Measurements from ENCODE around the gene EPHA7. TPM values are rescaled to one million over a fixed set of nuclear protein-coding genes. Genes with fewer than 3 reads are reported as not detected.

EPHA7 gene
- total RNA-seq, 2 donors from 2014 or later = 0.26 to 0.33 TPM

DNA sequence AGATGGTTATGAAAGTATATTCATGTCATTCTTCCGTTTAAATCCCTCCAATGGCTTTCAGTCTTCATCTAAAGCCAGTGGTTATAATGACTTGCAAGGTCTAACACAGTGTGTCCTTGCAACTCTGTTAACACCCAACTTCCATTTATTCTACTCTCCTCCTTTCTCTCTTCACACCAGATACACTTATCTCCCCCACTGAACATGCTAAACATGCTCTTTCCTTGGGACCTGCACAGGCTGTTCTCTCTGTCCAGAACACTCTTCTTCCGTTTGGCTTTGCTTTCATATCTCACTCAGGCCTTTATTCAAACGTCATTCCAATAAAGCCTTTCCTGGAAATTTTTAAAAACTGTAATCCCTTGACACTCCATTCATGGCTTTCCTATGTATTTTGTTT lies 91.5 kb downstream of the EPHA7 start:
- H3K9me3 ChIP-seq = no peaks in the 10 kb centered on the region
- intact Hi-C loops (cut with DNase I) = no loop called here

GRCh38 chr6:93325761-93326160 lies 93.6 kb downstream of the EPHA7 start:
- H3K27me3 ChIP-seq = no peaks in the 10 kb centered on the region
- WGBS, 2 donors = 85 to 92% methylated on average over 3 of the region's 3 CpGs
- no peaks in the 10 kb centered on the region for H3K4me1 ChIP-seq
- ATAC-seq = no peak
- no peak overlapping the region for H3K27ac ChIP-seq
- no peak overlapping the region for H3K4me3 ChIP-seq
- intact Hi-C loops (cut with DNase I) = no loop called here
- no peaks in the 10 kb centered on the region for H3K9me3 ChIP-seq
- DNase-seq = no peak
- TF ChIP-seq, protein P1, sequence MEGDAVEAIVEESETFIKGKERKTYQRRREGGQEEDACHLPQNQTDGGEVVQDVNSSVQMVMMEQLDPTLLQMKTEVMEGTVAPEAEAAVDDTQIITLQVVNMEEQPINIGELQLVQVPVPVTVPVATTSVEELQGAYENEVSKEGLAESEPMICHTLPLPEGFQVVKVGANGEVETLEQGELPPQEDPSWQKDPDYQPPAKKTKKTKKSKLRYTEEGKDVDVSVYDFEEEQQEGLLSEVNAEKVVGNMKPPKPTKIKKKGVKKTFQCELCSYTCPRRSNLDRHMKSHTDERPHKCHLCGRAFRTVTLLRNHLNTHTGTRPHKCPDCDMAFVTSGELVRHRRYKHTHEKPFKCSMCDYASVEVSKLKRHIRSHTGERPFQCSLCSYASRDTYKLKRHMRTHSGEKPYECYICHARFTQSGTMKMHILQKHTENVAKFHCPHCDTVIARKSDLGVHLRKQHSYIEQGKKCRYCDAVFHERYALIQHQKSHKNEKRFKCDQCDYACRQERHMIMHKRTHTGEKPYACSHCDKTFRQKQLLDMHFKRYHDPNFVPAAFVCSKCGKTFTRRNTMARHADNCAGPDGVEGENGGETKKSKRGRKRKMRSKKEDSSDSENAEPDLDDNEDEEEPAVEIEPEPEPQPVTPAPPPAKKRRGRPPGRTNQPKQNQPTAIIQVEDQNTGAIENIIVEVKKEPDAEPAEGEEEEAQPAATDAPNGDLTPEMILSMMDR (IDR thresholded peaks at IDR 0.05) = no peak
- TF ChIP-seq POLR2A (IDR thresholded peaks at IDR 0.05) = no peak
- no peaks in the 10 kb centered on the region for H3K36me3 ChIP-seq (replicated peaks in 1 of 2; ENCODE audit: insufficient read depth in 1 of 2, low read depth in 2 of 2)

More for the DNA sequence above, 91.5 kb downstream of the EPHA7 start:
- DNase-seq (no peak), ATAC-seq (no peak)
- Histone ChIP-seq H3K4me3 (no peak overlapping the region), H3K27ac (no peak overlapping the region), H3K36me3 (replicated peaks in 1 of 2; ENCODE audit: insufficient read depth in 1 of 2, low read depth in 2 of 2) (no peaks in the 10 kb centered on the region), H3K4me1 (no peaks in the 10 kb centered on the region), H3K27me3 (no peaks in the 10 kb centered on the region)
- no peak for TF ChIP-seq POLR2A (IDR thresholded peaks at IDR 0.05)
- TF ChIP-seq, protein P1 (IDR thresholded peaks at IDR 0.05) = no peak
- 52 to 71% methylated on average over 3 of the region's 3 CpGs for WGBS, 2 donors

- H3K4me1 ChIP-seq = no peaks in the 10 kb centered on the region
- WGBS, 2 donors = 73 to 77% methylated on average over 1 of the region's 1 CpG
These were observed 95.7 kb downstream of the EPHA7 start for GRCh38 chr6:93323630-93324029.

DNA sequence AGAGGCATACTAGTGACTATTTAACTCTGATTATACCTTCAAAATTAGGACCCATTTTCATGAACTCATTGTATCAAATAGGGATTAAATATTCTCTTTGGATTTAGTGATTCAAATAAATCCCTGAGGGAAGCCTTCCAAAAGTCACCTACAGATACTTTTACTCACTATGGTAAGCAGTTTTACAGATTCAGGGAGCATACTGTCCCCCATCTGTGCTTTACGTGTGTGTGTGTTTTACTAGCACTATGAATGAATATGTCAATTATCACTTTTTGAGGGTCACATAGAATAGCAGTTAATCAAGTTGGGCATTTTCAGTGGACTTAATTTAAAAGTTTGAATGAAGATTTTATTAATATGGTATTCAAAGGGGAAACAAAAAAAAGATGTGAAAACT lies 96.7 kb downstream of the EPHA7 start:
- Histone ChIP-seq H3K36me3 (replicated peaks in 1 of 2; ENCODE audit: insufficient read depth in 1 of 2, low read depth in 2 of 2) (no peaks in the 10 kb centered on the region), H3K27me3 (no peaks in the 10 kb centered on the region), H3K27ac (no peak overlapping the region), H3K9me3 (no peaks in the 10 kb centered on the region), H3K4me3 (no peak overlapping the region), H3K4me1 (no peaks in the 10 kb centered on the region)
- 92 to 97% methylated on average over 1 of the region's 1 CpG for WGBS, 2 donors
- ATAC-seq (no peak), DNase-seq (no peak)
- TF ChIP-seq, protein P1 (IDR thresholded peaks at IDR 0.05) = no peak
- TF ChIP-seq POLR2A (IDR thresholded peaks at IDR 0.05) = no peak
- intact Hi-C loops (cut with DNase I) = no loop called here

More at GRCh38 chr6:93323630-93324029, 95.7 kb downstream of the EPHA7 start:
- no peaks in the 10 kb centered on the region for H3K27me3 ChIP-seq
- H3K9me3 ChIP-seq = no peaks in the 10 kb centered on the region
- TF ChIP-seq, protein P1 (IDR thresholded peaks at IDR 0.05) = no peak
- no peak for TF ChIP-seq POLR2A (IDR thresholded peaks at IDR 0.05)
- ATAC-seq (no peak), DNase-seq (no peak)
- intact Hi-C loops (cut with DNase I) = no loop called here
- no peak overlapping the region for H3K4me3 ChIP-seq
- H3K27ac ChIP-seq = no peak overlapping the region
- H3K36me3 ChIP-seq (replicated peaks in 1 of 2; ENCODE audit: insufficient read depth in 1 of 2, low read depth in 2 of 2) = no peaks in the 10 kb centered on the region

GRCh38 chr6:93319304-93319703 lies 100.1 kb downstream of the EPHA7 start:
- no peak for ATAC-seq
- Histone ChIP-seq H3K4me1 (no peaks in the 10 kb centered on the region), H3K9me3 (no peaks in the 10 kb centered on the region), H3K27ac (no peak overlapping the region), H3K27me3 (no peaks in the 10 kb centered on the region), H3K4me3 (no peak overlapping the region), H3K36me3 (replicated peaks in 1 of 2; ENCODE audit: insufficient read depth in 1 of 2, low read depth in 2 of 2) (no peaks in the 10 kb centered on the region)
- TF ChIP-seq POLR2A (IDR thresholded peaks at IDR 0.05) = no peak
- TF ChIP-seq, protein P1 (IDR thresholded peaks at IDR 0.05) = no peak
- DNase-seq = no peak
- WGBS, 2 donors = 61 to 63% methylated on average over 2 of the region's 2 CpGs
- intact Hi-C loops (cut with DNase I) = no loop called here

Measured in body of pancreas (tissue), 4 donors.